DND-41 (cell line): ENCODE data around the gene TSC22D2.

Experiments used
- ATAC-seq: fragments of 200-7000 bp; cut with Tn5 transposase; 3 replicates; pipeline ENCODE4 v1.9.1; 2021; ENCODE audit warnings: low read depth; ENCODE audit not compliant: insufficient read depth
- DNase-seq: peaks from one replicate; pipeline ENCODE4 v3.0.0-alpha.2; 2020
- H2AFZ ChIP-seq: 2 replicates; pipeline ENCODE4 v1.6.0; 2012; ENCODE audit warnings: low read depth, low read length
- H3K27ac ChIP-seq: 2 replicates; pipeline ENCODE4 v1.5.1; 2012; ENCODE audit warnings: low read length, inconsistent platforms
- H3K27me3 ChIP-seq: fragments of 200-600 bp; sonication (generic); 2 replicates; pipeline ENCODE4 v1.6.0; 2012; ENCODE audit warnings: low read length, mild to moderate bottlenecking, inconsistent platforms; ENCODE audit not compliant: insufficient read depth, poor library complexity
- H3K36me3 ChIP-seq: 2 replicates; pipeline ENCODE4 v1.5.1; 2012; ENCODE audit warnings: low read length, inconsistent platforms; ENCODE audit not compliant: insufficient read depth
- H3K4me1 ChIP-seq: 2 replicates; pipeline ENCODE4 v1.5.1; 2012; ENCODE audit warnings: mild to moderate bottlenecking, low read length; ENCODE audit not compliant: insufficient read depth
- H3K4me2 ChIP-seq: 2 replicates; pipeline ENCODE4 v1.6.0; 2012; ENCODE audit warnings: mild to moderate bottlenecking, moderate library complexity, low read length, inconsistent platforms; ENCODE audit not compliant: insufficient read depth
- H3K4me3 ChIP-seq, 2 experiments: fragments of 200-600 bp in 1 of 2; shearing (Covaris generic) in 1 of 2; 2 replicates each; pipeline ENCODE4 v1.5.1; 2012 to 2016; ENCODE audit warnings: inconsistent platforms in 2 of 2, low read length in 2 of 2, mild to moderate bottlenecking in 2 of 2, low read depth in 1 of 2, moderate library complexity in 1 of 2
- H3K79me2 ChIP-seq: 2 replicates; pipeline ENCODE4 v1.6.0; 2012; ENCODE audit warnings: low read length, inconsistent platforms; ENCODE audit not compliant: insufficient read depth
- H3K9ac ChIP-seq: 2 replicates; pipeline ENCODE4 v1.6.0; 2012; ENCODE audit warnings: low read depth, mild to moderate bottlenecking, inconsistent platforms, low read length, moderate library complexity
- H3K9me3 ChIP-seq: 2 replicates; pipeline ENCODE4 v1.5.1; 2012; ENCODE audit warnings: low read length, moderate library complexity, mild to moderate bottlenecking, inconsistent platforms; ENCODE audit not compliant: insufficient read depth, severe bottlenecking
- H4K20me1 ChIP-seq: 2 replicates; pipeline ENCODE4 v1.6.0; 2012; ENCODE audit warnings: low read length; ENCODE audit not compliant: insufficient read depth
- CTCF ChIP-seq: IDR thresholded peaks from 2 replicates; pipeline ENCODE4 v1.5.1; 2012; ENCODE audit warnings: borderline replicate concordance, low read length, moderate library complexity, mild to moderate bottlenecking; ENCODE audit not compliant: poor library complexity, severe bottlenecking; ENCODE audit errors: extremely low read depth
- EZH2 ChIP-seq: IDR thresholded peaks from 3 replicates; pipeline ENCODE4 v1.6.1; 2012; ENCODE audit warnings: borderline replicate concordance, low read depth, mild to moderate bottlenecking, moderate library complexity, low read length, inconsistent platforms; ENCODE audit not compliant: severe bottlenecking

TSC22D2 gene

GRCh38 chr3:150433347-150433746 is 25.2 kb downstream of the TSC22D2 start:
- Histone ChIP-seq H3K4me1 (no peaks in the 10 kb centered on the region), H3K27me3 (no peaks in the 10 kb centered on the region), H3K9ac (no peak overlapping the region), H3K79me2 (peaks cover 46% of the 10 kb centered on the region; the same call in 1 of the 2 replicates), H3K4me3 (no peak overlapping the region), H2AFZ (no peak overlapping the region), H3K36me3 (no peaks in the 10 kb centered on the region), H3K4me2 (no peak overlapping the region), H3K27ac (no peak overlapping the region), H4K20me1 (peaks cover 11% of the 10 kb centered on the region; the same call in 1 of the 2 replicates), H3K9me3 (no peaks in the 10 kb centered on the region)
- ATAC-seq: no peak
- DNase-seq: no peak
- TF ChIP-seq CTCF (no peak), EZH2 (no peak)

GRCh38 chr3:150434234-150434633 is 26.1 kb downstream of the TSC22D2 start:
- Histone ChIP-seq H3K9ac (no peak overlapping the region), H3K27me3 (no peaks in the 10 kb centered on the region), H3K27ac (no peak overlapping the region), H3K4me2 (no peak overlapping the region), H3K9me3 (no peaks in the 10 kb centered on the region), H3K4me3 (no peak overlapping the region), H3K79me2 (peaks cover 41% of the 10 kb centered on the region; the same call in 1 of the 2 replicates), H4K20me1 (peaks cover 6% of the 10 kb centered on the region; the same call in 1 of the 2 replicates), H3K4me1 (no peaks in the 10 kb centered on the region), H3K36me3 (no peaks in the 10 kb centered on the region), H2AFZ (no peak overlapping the region)
- DNase-seq: no peak
- no peak for TF ChIP-seq EZH2
- TF ChIP-seq CTCF: no peak
- no peak for ATAC-seq

- H4K20me1 ChIP-seq: peaks cover 6% of the 10 kb centered on the region; the same call in 1 of the 2 replicates
- H3K9me3 ChIP-seq: no peaks in the 10 kb centered on the region
- no peak overlapping the region for H3K4me2 ChIP-seq
- no peak for TF ChIP-seq CTCF
- TF ChIP-seq EZH2: no peak
- no peaks in the 10 kb centered on the region for H3K27me3 ChIP-seq
- H3K36me3 ChIP-seq: no peaks in the 10 kb centered on the region
- H3K9ac ChIP-seq: no peak overlapping the region
- H3K27ac ChIP-seq: no peak overlapping the region
- no peaks in the 10 kb centered on the region for H3K4me1 ChIP-seq
- H3K4me3 ChIP-seq: no peak overlapping the region
- ATAC-seq (no peak), DNase-seq (no peak)
- no peak overlapping the region for H2AFZ ChIP-seq
- peaks cover 43% of the 10 kb centered on the region; the same call in 1 of the 2 replicates for H3K79me2 ChIP-seq
Observed at GRCh38 chr3:150436161-150436560, 28.1 kb downstream of the TSC22D2 start.

DNA sequence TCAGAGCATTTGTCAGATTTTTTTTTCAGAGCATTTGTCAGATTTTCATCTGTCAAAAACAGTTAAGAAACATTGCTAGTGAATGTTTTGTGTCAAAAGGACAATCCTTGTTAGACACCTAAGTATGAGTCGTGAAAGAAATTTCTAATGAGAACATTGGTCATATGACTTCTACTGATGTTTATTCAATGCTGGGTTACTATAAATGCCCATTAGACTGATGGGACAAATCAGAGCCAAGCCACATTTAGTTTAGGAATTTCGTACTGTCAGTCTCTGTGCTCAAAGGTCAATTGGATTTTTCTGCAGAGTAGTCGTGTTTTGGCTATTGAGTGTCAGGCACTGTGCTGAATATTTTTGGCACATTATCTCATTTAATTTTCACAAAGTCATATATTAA is 31.6 kb downstream of the TSC22D2 start:
- no peak overlapping the region for H3K4me2 ChIP-seq
- no peak overlapping the region for H3K27ac ChIP-seq
- no peak overlapping the region for H3K9ac ChIP-seq
- DNase-seq: no peak
- no peak for ATAC-seq
- peaks cover 34% of the 10 kb centered on the region; the same call in 1 of the 2 replicates for H3K79me2 ChIP-seq
- H3K36me3 ChIP-seq: peaks cover 8% of the 10 kb centered on the region; the same call in 1 of the 2 replicates
- no peak overlapping the region for H3K4me3 ChIP-seq
- no peaks in the 10 kb centered on the region for H3K4me1 ChIP-seq
- no peaks in the 10 kb centered on the region for H3K27me3 ChIP-seq
- H4K20me1 ChIP-seq: peaks cover 10% of the 10 kb centered on the region; the same call in 1 of the 2 replicates
- TF ChIP-seq CTCF (no peak), EZH2 (no peak)
- H3K9me3 ChIP-seq: no peaks in the 10 kb centered on the region
- no peak overlapping the region for H2AFZ ChIP-seq
